Hippocampal formation (tissue), 2 donors: ENCODE data around the gene TMEM234.

Experiments
- DNase-seq, 2 donors: peaks; one replicate each; lab custom pipeline; 2025; lab: John Stamatoyannopoulos, UW

Gene TMEM234

GRCh38 chr1:32239790-32240139, 17.6 kb upstream of the TMEM234 start:
- no peak for DNase-seq

- DNase-seq = no peak
These were observed 17.2 kb upstream of the TMEM234 start for GRCh38 chr1:32239337-32239736.

DNA sequence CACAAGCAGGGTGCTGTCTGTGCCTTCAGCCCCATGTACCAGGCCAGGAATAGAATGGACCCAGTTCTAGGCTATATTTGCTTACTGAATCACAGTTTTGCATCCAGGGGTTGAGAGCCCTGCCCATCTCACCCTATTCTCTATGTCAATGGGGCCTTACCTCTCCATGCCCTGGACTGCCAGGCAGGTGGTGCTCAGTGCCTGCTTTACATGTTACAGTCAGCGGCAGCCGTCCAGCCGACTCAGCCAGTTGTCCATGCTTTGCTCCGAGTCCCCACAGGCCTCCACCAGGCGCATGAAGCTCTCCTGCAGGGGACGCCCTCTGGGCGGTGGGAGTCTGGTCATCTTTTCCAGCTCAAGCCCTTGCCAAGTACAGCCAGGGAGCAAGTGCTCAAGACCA, 12.6 kb upstream of the TMEM234 start:
- no peak for DNase-seq

DNA sequence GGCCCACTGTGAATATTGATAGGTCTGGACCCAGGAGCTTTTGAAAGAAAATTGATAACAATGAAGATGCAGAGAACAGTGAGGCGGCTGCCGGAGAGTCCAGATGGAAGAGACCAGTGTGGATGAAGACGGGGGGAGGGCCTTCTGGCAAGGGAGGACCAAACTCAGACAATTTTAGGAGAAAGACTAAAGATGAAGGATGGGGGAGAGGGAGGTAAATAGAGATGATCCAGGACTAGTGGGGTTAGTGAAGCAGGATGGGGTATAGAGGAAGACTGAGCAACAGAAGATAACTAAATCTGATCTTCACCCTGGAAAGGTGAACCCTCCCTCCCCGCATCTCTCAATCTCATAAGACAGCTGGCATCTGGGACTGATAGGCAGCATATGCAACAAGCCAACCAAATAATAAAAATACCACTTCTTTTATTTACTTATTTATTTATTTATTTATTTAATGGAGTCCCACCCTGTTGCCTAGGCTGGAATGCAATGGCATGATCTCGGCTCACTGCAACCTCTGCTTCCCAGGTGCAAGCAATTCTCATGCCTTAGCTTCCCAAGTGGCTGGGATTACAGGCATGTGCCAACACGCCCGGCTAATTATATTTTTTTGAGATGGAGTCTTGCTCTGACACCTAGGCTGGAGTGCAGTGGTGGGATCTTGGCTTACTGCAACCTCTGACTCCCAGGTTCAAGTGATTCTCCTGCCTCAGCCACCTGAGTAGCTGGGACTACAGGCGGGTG, 10.6 kb upstream of the TMEM234 start:
- no peak for DNase-seq

GRCh38 chr1:32231843-32232432, 9.8 kb upstream of the TMEM234 start:
- DNase-seq = no peak

- no peak for DNase-seq
These were observed 6.6 kb upstream of the TMEM234 start for GRCh38 chr1:32228771-32229170.

DNA sequence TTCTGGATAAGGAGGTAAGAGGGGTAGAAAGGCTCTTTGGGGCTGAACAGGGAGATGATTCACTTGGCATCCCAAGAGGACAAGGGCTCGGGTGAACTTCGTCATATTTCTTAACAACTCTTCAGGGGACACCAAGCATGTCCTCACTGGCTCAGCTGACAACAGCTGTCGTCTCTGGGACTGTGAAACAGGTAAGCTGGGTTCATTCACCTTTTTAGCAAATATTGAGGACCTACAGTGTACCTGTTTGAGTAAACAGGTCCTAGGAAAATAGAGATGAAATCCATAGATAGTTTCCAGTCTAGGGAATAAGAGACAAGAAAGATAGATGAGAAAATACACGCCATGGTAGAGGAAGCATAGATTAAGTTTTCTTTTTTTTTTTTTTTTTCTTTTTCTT, 2.1 kb upstream of the TMEM234 start:
- no peak for DNase-seq

DNA sequence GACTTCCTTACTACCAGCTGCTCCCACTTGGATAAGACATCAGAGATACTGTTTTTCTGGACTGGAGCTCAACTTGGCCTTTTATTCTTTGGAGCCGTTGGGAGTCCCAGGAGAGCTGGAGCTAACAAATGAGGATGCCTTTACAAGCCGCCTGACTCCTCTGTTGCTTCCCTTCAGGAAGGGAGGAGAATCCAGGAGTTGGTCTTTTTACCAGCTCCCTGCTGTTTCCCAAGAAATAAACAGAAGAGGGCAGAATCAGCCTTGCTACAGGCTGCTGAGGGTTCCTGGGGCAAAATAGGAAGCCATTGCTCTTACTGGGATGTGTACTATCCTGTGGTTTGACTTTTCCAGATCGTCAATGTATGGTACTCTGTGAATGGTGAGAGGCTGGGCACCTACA, 1.5 kb upstream of the TMEM234 start:
- no peak for DNase-seq

DNA sequence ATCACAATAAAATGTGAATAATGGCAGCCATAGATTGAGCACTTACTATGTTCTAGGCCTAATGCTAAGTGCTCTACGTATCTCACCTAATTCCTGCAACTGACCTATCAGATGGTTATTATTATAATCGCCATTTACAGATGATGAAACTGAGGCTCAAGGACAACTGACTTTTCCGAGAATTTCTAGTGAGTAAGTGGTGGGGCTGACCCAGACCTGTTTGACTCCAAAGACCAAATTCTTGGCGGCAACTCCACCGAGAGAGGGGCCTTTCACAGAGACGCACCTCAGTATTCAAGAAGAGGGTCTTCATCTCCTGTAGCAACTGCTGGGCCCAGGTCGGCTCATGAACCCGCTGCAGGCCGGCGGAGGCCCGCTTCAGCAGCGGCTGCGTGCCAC, 573 bp downstream of the TMEM234 start:
- no peak for DNase-seq

DNA sequence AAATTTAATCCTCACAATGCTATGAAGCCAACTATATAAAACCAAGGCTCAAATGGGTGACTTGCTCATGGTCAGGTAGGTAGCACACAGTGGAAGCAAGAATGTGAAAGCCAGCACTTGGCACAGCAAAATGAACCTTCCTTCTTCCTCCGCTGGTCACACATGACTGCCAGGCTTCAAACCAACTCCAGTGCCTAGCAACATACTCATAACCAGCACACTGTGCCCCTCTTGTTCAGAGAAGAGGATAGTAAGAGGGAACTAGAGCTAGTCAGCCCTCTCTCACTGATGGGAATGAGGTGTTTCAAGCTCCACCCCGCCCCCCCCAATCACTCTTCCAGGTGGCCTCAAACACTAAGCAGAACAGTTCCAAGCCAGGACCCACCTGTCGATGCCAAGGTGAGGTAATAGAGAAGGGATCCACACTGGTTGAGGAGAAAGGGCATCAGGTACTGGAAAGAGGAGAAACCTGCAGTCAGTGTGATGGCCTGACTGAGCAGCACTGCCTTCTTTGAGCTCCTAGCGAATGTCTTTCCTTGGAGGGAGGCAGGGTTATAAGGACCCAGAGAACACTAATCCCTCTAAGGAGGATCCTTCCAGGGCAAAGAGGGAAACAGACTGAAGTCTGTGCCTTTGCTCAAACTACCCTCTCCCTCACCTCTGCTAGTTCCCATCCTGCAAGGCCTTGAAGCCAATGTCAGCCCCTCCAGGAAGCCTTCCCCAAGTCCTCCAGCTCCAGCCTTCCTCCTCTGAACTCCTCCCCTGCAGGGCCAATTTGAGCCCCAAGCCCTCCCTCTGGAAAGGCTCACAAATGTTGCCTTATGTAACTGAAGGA, 1.2 kb downstream of the TMEM234 start:
- DNase-seq = no peak

- no peak for DNase-seq
These were observed 3.1 kb downstream of the TMEM234 start for GRCh38 chr1:32219022-32219421.

DNA sequence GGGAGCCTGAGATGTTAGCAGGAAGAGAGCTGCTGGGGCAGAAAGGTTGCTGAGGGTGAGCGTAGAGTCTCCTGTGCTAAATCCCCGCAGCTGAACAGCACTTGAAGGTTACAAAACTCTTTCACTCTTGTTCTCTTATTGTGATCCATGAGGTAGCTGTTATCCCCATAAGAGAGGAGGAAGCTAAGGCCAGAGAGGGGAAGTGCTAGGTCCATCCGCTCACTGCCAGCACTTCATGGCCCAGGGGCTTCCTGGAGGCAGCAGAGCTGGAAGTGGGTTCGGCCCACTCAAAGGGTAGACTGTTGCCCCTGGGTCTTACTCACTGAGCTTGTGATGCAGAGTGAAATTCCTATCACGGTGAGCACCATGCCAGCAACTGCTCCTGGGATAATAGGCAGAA, 5.6 kb downstream of the TMEM234 start:
- DNase-seq = no peak

GRCh38 chr1:32215629-32216480, 6.3 kb downstream of the TMEM234 start:
- DNase-seq = peak; percentile 15 to 20

GRCh38 chr1:32208891-32209328, 13.2 kb downstream of the TMEM234 start, which contains the start of gene DCDC2B:
TSS of gene DCDC2B (plus strand) at chr1:32209089. CDS start at chr1:32209094, 5 bp downstream.
- DNase-seq = no peak

- DNase-seq = no peak
These were observed 13.7 kb downstream of the TMEM234 start for GRCh38 chr1:32208469-32208868.

DNA sequence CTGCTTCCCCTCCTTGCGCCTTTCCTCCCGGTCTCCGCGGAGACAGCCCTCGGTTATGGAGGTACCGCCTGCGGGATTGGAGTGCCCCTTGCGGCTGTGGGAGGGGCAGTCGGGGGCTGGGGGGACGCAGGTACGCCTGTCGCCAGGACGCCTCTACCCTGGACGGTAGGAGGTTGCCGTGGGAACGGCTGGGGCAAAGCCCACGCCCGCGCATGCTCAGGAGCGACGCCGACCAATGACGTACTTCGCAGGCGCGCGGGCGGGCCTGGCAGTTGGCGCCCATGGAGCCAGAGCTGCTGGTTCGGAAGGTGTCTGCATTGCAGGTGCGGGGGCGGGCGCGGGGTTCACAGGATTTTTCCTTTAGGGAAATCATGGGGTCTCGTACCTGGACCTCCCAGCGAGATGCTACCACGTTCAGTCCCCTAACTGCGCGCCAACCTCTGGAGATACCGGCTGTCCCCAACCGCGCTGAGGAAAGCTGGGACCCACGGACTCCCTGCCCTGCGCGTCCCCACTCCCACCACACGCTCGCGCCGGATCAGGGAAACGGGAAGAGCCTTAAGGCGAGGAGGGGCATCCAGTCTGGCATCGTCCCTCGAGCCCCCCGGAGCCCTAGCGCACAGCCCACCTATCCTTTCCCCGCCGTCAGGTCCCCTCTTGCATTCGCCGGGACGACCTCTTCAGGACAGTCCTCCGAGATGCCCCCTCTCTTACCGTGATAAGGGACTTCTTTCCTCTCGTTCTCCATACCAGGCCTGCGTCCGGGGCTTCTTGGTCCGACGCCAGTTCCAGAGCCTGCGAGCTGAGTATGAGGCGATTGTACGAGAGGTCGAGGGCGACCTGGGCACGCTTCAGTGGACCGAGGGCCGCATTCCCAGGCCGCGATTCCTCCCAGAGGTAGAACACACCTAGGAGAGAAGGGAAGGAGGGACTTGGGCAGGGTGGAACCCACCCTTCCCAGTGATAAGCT, 16.5 kb downstream of the TMEM234 start, which contains the start of gene IQCC:
Gene IQCC (plus strand): TSS at position 271 of the 970 bp plus-strand sequence. CDS start 11 bp downstream, at position 282.
- DNase-seq = peak; percentile 74 to 81

DNA sequence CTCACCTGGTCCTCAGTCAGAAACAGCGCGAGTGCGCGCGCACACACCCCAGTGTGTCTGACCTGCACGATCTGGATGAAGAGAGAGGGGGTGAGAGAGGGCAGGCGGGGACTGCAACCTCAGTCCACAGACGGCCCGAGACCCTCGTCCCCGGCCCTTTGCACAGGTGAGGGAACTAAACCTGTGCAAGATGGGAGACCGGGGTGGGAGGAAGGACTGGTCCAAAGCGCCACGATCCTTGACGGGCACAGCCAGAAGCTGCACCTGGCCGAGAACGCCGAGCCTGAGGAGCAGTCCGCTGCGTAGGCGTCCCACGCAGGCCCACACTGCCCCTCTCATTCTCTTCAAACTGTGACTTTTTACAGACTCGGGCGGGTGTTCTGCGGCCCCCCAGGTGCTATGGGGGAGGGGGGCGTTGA, 17.2 kb downstream of the TMEM234 start:
- DNase-seq = no peak

DNA sequence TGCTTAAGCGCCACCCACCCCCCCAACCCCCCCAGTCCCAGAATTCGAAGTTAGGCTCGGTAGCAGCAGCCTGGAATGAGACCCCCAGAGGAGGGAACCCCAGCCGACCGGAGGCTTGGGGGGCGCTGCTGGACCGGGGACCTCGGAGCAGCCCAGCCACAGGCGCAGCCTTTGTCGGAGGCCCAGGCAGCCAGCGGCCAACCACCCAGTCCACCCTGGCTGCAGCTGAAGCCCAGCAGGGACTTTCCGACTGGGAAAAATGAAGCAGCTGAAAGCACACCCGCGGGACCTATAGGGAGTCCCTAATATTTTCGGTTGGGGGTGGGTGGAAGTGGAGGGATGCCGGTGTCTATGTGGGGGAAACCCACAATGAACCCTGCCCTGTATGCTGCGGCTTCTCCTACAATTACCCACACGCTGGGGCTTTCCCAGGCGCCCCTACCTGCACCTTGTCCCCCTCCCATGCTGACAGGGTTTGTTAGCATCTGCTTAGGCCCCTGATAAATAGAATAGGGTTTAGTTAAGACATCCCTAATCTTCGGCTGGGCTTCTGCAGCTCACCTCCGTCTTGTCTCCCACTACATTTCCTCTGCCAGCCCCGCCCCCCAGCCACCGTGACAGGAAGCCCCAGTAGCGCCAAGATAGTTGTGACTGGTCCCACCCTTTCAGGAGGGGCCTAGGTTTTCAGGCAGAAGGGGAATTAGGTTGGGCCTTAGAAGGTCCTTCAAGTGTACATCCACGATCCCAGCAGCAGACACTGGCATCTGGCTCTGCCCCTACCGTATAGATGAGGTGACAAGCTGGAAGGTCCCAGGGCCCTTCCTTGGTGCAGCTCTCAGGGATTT, 20.9 kb downstream of the TMEM234 start:
- DNase-seq = peak in 1 of 2 donors; percentile 15

DNA sequence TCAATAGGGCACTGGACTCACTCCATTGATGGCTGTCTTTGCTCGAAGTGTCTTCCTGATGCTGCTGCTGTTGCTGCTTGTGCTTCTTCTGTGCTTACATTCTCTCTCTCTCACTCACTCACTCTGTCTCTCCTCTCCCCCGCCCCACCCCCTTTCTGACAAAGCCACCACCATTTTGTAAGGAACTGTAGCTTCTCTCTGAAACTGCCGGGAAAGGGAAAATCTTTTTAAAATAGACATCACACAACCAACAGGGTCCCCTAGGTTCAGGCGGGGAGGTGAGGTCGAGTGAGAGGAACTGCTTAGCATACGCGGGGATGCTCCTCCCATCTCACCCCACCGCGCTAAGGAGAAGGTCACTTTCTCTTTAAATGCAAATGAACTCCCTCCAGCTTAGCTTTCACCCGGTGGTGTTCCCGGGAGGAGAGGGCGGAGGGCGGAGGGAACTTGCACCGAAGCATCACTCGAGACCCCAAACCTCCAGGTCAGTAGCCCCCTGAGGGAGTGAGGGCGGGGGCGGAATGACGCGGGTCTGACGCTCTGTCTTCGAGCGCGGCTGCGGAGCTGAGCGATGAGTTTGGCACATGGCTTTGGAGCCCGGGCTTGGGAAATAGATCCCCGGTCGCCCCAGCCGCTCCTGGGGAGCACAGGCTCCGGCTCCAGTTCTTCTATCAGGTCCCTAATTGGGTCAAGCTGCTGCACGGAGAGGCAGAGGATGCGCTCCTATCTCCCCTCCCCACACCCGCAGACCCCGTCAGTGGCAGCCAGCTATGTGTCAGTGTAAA, 21.7 kb downstream of the TMEM234 start, which contains the start of gene CCDC28B:
Gene CCDC28B (plus strand): TSS at position 370 of the 785 bp plus-strand sequence. CDS start 1,341 bp downstream, outside the sequence.
- DNase-seq = peak; percentile 48 to 65
